Measurements from ENCODE around the gene UBR1. TPM values are rescaled to one million over a fixed set of nuclear protein-coding genes. Genes with fewer than 3 reads are reported as not detected.
"Not testable (repeated sequence)": the region's sequence is repeated elsewhere in the genome, so short reads cannot be mapped to it uniquely, and the experiment has no call there.

The UBR1 gene
- total RNA-seq, 1 donor from 2014 or later = 42.4 TPM

- intact Hi-C loops (cut with micrococcal nuclease) = not testable (repeated sequence)
Measured at GRCh38 chr15:42979113-42979512, 126.7 kb downstream of the UBR1 start.

- intact Hi-C loops (cut with micrococcal nuclease) = no loop called here
Measured at GRCh38 chr15:42974202-42974862, 131.5 kb downstream of the UBR1 start.

- intact Hi-C loops (cut with micrococcal nuclease) = no loop called here
Measured at GRCh38 chr15:42973114-42973513, 132.7 kb downstream of the UBR1 start.

GRCh38 chr15:42971830-42972229, 134.0 kb downstream of the UBR1 start:
- intact Hi-C loops (cut with micrococcal nuclease) = no loop called here

- intact Hi-C loops (cut with micrococcal nuclease) = no loop called here
Measured at GRCh38 chr15:42964476-42964875, 141.4 kb downstream of the UBR1 start.

GRCh38 chr15:42955518-42955917, 150.3 kb downstream of the UBR1 start:
- intact Hi-C loops (cut with micrococcal nuclease) = no loop called here

- intact Hi-C loops (cut with micrococcal nuclease) = no loop called here
Measured at GRCh38 chr15:42954291-42954690, 151.5 kb downstream of the UBR1 start.

- intact Hi-C loops (cut with micrococcal nuclease) = not testable (repeated sequence)
Measured at GRCh38 chr15:42948898-42949297, 156.9 kb downstream of the UBR1 start.

GRCh38 chr15:42940527-42940926, 165.3 kb downstream of the UBR1 start:
- intact Hi-C loops (cut with micrococcal nuclease) = no loop called here

GRCh38 chr15:42939841-42940240, 166.0 kb downstream of the UBR1 start:
- intact Hi-C loops (cut with micrococcal nuclease) = no loop called here

GRCh38 chr15:42937143-42937542, 168.7 kb downstream of the UBR1 start:
- intact Hi-C loops (cut with micrococcal nuclease) = no loop called here

- intact Hi-C loops (cut with micrococcal nuclease) = no loop called here
Measured at GRCh38 chr15:42933886-42934667, 171.8 kb downstream of the UBR1 start.

- intact Hi-C loops (cut with micrococcal nuclease) = no loop called here
Measured at GRCh38 chr15:42932833-42933515, 172.9 kb downstream of the UBR1 start.

- intact Hi-C loops (cut with micrococcal nuclease) = no loop called here
Measured at GRCh38 chr15:42931702-42932486, 173.9 kb downstream of the UBR1 start.

- intact Hi-C loops (cut with micrococcal nuclease) = loop anchor here (10.0 kb wide), 3 partner anchors 135 to 585 kb away; partner anchors contain the start of genes MAP1A, SNAP23 and ZNF106
Measured at GRCh38 chr15:42929306-42929848, 176.5 kb downstream of the UBR1 start.

- intact Hi-C loops (cut with micrococcal nuclease) = loop anchor here (1.0 to 10.0 kb wide), 7 partner anchors 127 to 949 kb away; partner anchors contain the start of genes CDAN1, EHD4, GANC and MAP1A
Measured at GRCh38 chr15:42921342-42921731, 184.5 kb downstream of the UBR1 start.

- intact Hi-C loops (cut with micrococcal nuclease) = loop anchor here (1.0 to 10.0 kb wide), 7 partner anchors 126 to 948 kb away; partner anchors contain the start of genes CDAN1, EHD4, GANC and MAP1A
Measured at GRCh38 chr15:42920519-42921341, 185.1 kb downstream of the UBR1 start, which contains the start of gene TTBK2. Gene TTBK2 (minus strand): TSS chr15:42920778. CDS start chr15:42878617, 42,161 bp downstream.

GRCh38 chr15:42919799-42920518, 185.9 kb downstream of the UBR1 start:
- intact Hi-C loops (cut with micrococcal nuclease) = loop anchor here (2.0 to 10.0 kb wide), 6 partner anchors 125 to 948 kb away; partner anchors contain the start of genes EHD4, GANC, MAP1A and SNAP23

- intact Hi-C loops (cut with micrococcal nuclease) = no loop called here
Measured at GRCh38 chr15:42919308-42919707, 186.5 kb downstream of the UBR1 start.

Data from T-helper 2 cell treated with Interferon-gamma antibody and Interleukin-4, amounts not matched to agents 100 ng/mL and 5 ng/mL, for 36 hours (primary cell).